Spleen (tissue), 7 donors: ENCODE measurements around the gene BTN2A1.

Experiments
- POLR2A ChIP-seq, 3 donors: fragments of 450-650 bp; IDR thresholded peaks; one replicate each; pipeline ENCODE4 v1.5.1; 2017; ENCODE audit warnings: antibody characterized with exemption in 3 of 3, mild to moderate bottlenecking in 1 of 3
- POLR2AphosphoS5 ChIP-seq, 3 donors: sonication (generic); formaldehyde crosslinking; IDR thresholded peaks; one replicate each; pipeline ENCODE4 v1.5.1; 2017; ENCODE audit warnings: antibody characterized with exemption in 3 of 3
- TF ChIP-seq, protein P1 (sequence below), 11 experiments: fragments of 200-600 bp in 7 of 11; fragments of 450-650 bp in 4 of 11; sonication (generic) in 4 of 11; IDR thresholded peaks in 8 of 11; conservative IDR thresholded peaks in 3 of 11; 1 replicate in 7 of 11; 2 replicates in 4 of 11; pipeline versions ENCODE4 v1.4.0 to v1.8.0; 2016 to 2021; ENCODE audit warnings: antibody characterized with exemption in 11 of 11, inconsistent platforms in 4 of 11, mild to moderate bottlenecking in 1 of 11
- donor health status: DM: no; HTN: no; CAD: no; lungs with moderate emphysema.
- donor health status: DM: no; HTN: no; CAD: no.
- donor health status: DM: no; HTN: no; CAD: no.

DNA sequence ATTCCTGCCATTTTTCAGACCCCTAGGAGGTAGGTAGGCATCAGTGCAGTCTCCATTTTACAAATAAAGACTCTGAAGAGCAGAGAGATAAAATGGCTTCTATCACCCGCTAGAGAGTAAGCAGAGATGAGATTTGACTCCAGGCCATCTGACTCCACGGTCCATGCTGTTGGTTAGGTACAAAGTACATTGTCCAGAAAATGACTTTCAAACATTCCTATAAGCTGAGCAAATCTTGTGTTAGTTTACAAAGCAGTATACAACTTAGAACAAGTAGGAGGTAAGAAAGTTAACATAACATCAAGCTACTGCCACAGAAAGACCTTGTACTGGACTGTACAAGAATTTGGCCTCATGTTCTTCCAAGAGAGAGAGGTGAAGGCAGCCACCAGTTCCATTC lies 57.2 kb downstream of the BTN2A1 start:
- TF ChIP-seq, protein P1, sequence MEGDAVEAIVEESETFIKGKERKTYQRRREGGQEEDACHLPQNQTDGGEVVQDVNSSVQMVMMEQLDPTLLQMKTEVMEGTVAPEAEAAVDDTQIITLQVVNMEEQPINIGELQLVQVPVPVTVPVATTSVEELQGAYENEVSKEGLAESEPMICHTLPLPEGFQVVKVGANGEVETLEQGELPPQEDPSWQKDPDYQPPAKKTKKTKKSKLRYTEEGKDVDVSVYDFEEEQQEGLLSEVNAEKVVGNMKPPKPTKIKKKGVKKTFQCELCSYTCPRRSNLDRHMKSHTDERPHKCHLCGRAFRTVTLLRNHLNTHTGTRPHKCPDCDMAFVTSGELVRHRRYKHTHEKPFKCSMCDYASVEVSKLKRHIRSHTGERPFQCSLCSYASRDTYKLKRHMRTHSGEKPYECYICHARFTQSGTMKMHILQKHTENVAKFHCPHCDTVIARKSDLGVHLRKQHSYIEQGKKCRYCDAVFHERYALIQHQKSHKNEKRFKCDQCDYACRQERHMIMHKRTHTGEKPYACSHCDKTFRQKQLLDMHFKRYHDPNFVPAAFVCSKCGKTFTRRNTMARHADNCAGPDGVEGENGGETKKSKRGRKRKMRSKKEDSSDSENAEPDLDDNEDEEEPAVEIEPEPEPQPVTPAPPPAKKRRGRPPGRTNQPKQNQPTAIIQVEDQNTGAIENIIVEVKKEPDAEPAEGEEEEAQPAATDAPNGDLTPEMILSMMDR (IDR thresholded peaks at IDR 0.05 in 8 of 11, conservative IDR thresholded peaks at IDR 0.05 in 3 of 11), result no peak
- TF ChIP-seq POLR2AphosphoS5 (IDR thresholded peaks at IDR 0.05) (no peak), POLR2A (IDR thresholded peaks at IDR 0.05) (no peak)
